CD8-positive, alpha-beta memory T cell (primary cell): Measurements from ENCODE around the gene ACSBG1. TPM values are rescaled to one million over a fixed set of nuclear protein-coding genes. Genes with fewer than 3 reads are reported as not detected.

ENCODE experiments used
- CTCF ChIA-PET: fragments of 350-600 bp; sonication (Branson Sonifier 250); formaldehyde crosslinking; loops from one replicate; lab custom pipeline; 2021; ENCODE audit warnings: antibody characterized with exemption; lab: Charles Lee
- POLR2A ChIA-PET: fragments of 350-600 bp; sonication (Branson Sonifier 250); formaldehyde crosslinking; loops from one replicate; lab custom pipeline; 2021; ENCODE audit warnings: antibody characterized with exemption; lab: Charles Lee
- DNase-seq, 5 donors: peaks; one replicate each; pipeline versions ENCODE4 v3.0.0 to v3.0.0-alpha.2; 2020 to 2022; ENCODE audit warnings: mixed read lengths in 1 of 5
- H3K27ac ChIP-seq: one replicate; pipeline ENCODE4 v1.7.0; 2013; ENCODE audit warnings: low read depth, mild to moderate bottlenecking, low read length, moderate library complexity
- H3K27me3 ChIP-seq: 2 replicates; pipeline ENCODE4 v1.7.0; 2013; ENCODE audit warnings: low read length, mild to moderate bottlenecking; ENCODE audit not compliant: insufficient read depth, poor library complexity, severe bottlenecking
- H3K36me3 ChIP-seq: 2 replicates; pipeline ENCODE4 v1.7.0; 2013; ENCODE audit warnings: mild to moderate bottlenecking, low read length, moderate library complexity; ENCODE audit not compliant: insufficient read depth
- H3K4me1 ChIP-seq: 2 replicates; pipeline ENCODE4 v1.7.0; 2013; ENCODE audit warnings: mild to moderate bottlenecking, low read length, moderate library complexity; ENCODE audit not compliant: insufficient read depth
- H3K4me3 ChIP-seq: 2 replicates; pipeline ENCODE4 v1.7.0; 2013; ENCODE audit warnings: mild to moderate bottlenecking, low read length
- H3K9me3 ChIP-seq: 2 replicates; pipeline ENCODE4 v1.7.0; 2013; ENCODE audit warnings: mild to moderate bottlenecking, low read length
- H3K27ac Mint-ChIP-seq, 8 donors: one replicate each; pipeline ENCODE4 v1.8.0; 2020 to 2021; ENCODE audit warnings: mixed read lengths in 8 of 8, mild to moderate bottlenecking in 6 of 8, inconsistent platforms in 3 of 8, moderate library complexity in 3 of 8
- H3K27me3 Mint-ChIP-seq, 2 donors: one replicate each; pipeline ENCODE4 v1.8.0; 2020 to 2021; ENCODE audit warnings: mixed read lengths in 2 of 2, mild to moderate bottlenecking in 1 of 2, moderate library complexity in 1 of 2
- H3K36me3 Mint-ChIP-seq, 3 donors: one replicate each; pipeline ENCODE4 v1.8.0; 2020 to 2021; ENCODE audit warnings: mixed read lengths in 3 of 3, inconsistent platforms in 1 of 3, mild to moderate bottlenecking in 1 of 3
- H3K4me1 Mint-ChIP-seq, 3 donors: one replicate each; pipeline ENCODE4 v1.8.0; 2020 to 2021; ENCODE audit warnings: mixed read lengths in 3 of 3, inconsistent platforms in 1 of 3, mild to moderate bottlenecking in 1 of 3
- H3K4me3 Mint-ChIP-seq, 7 donors: one replicate each; pipeline ENCODE4 v1.8.0; 2020 to 2021; ENCODE audit warnings: mixed read lengths in 7 of 7, mild to moderate bottlenecking in 6 of 7, moderate library complexity in 4 of 7, inconsistent platforms in 2 of 7
- H3K9me3 Mint-ChIP-seq, 5 donors: one replicate each; pipeline ENCODE4 v1.8.0; 2020 to 2022; ENCODE audit warnings: mixed read lengths in 5 of 5, mild to moderate bottlenecking in 3 of 5, moderate library complexity in 2 of 5, inconsistent platforms in 1 of 5
- polyA plus RNA-seq: library from polyadenylated mRNA; unstranded; fragments of 300-500 nt; fragmentation: Illumina TruSeq; gene quantifications from one replicate; pipeline ENCODE4 v1.2.3, GENCODE V29; 2021
- total RNA-seq, 2 experiments: library from RNA; stranded (reverse); gene quantifications; one replicate each; pipeline ENCODE4 v1.2.3, GENCODE V29; 2021

Gene ACSBG1
- total and polyA plus RNA-seq, 3 experiments from 2014 or later, result 0.06 TPM; not detected in 2

GRCh38 chr15:78129751-78130287, 104.5 kb downstream of the ACSBG1 start:
- Mint-ChIP-seq H3K27me3 (no peaks in the 10 kb centered on the region), H3K4me3 (peak overlapping the region; percentile 34 to 86 (median 73)), H3K27ac (peak overlapping the region; percentile 11 to 93 (median 78)), H3K36me3 (no peaks in the 10 kb centered on the region), H3K4me1 (peaks cover 17 to 25% (median 21%) of the 10 kb centered on the region in 3 donors), H3K9me3 (no peaks in the 10 kb centered on the region)
- Histone ChIP-seq H3K27ac (no peak overlapping the region), H3K27me3 (no peaks in the 10 kb centered on the region), H3K4me1 (peaks cover 12% of the 10 kb centered on the region), H3K9me3 (no peaks in the 10 kb centered on the region), H3K4me3 (no peak overlapping the region), H3K36me3 (no peaks in the 10 kb centered on the region)
- peak in 1 of 5 donors; percentile 34 for DNase-seq
- ChIA-PET POLR2A (interaction anchor here (1.2 kb wide), 1 partner anchor 19 kb away, joined by 6 read pairs; the partner anchor contains the start of gene IDH3A), CTCF (interaction anchor here (1.0 to 3.6 kb wide), 9 partner anchors 11 to 170 kb away, joined by 3 to 17 read pairs (median 3); partner anchors contain the start of genes IDH3A and SKIC8)

- Mint-ChIP-seq H3K9me3 (no peaks in the 10 kb centered on the region), H3K36me3 (no peaks in the 10 kb centered on the region), H3K4me3 (peak overlapping the region in 2 of 7 donors; percentile 34 to 75), H3K27ac (peak overlapping the region in 7 of 8 donors; percentile 11 to 93 (median 70)), H3K4me1 (peaks cover 17 to 25% (median 21%) of the 10 kb centered on the region in 3 donors), H3K27me3 (no peaks in the 10 kb centered on the region)
- H3K4me1 ChIP-seq, result peaks cover 12% of the 10 kb centered on the region
- POLR2A ChIA-PET, result no interaction called here
- H3K27ac ChIP-seq, result no peak overlapping the region
- H3K4me3 ChIP-seq, result no peak overlapping the region
- H3K36me3 ChIP-seq, result no peaks in the 10 kb centered on the region
- DNase-seq, result peak in 1 of 5 donors; percentile 34
- H3K27me3 ChIP-seq, result no peaks in the 10 kb centered on the region
- no peaks in the 10 kb centered on the region for H3K9me3 ChIP-seq
- CTCF ChIA-PET, result interaction anchor here (0.6 to 3.6 kb wide), 3 partner anchors 20 to 111 kb away, joined by 3 to 17 read pairs (median 3); partner anchors contain the start of gene IDH3A
Observed at GRCh38 chr15:78129077-78129750, 105.2 kb downstream of the ACSBG1 start.

- no peaks in the 10 kb centered on the region for H3K36me3 Mint-ChIP-seq
- no peak for DNase-seq
- Histone ChIP-seq H3K36me3 (no peaks in the 10 kb centered on the region), H3K27ac (no peak overlapping the region), H3K4me3 (no peak overlapping the region), H3K9me3 (no peaks in the 10 kb centered on the region), H3K27me3 (no peaks in the 10 kb centered on the region), H3K4me1 (peaks cover 12% of the 10 kb centered on the region)
- H3K4me3 Mint-ChIP-seq, result peak overlapping the region in 2 of 7 donors; percentile 4 to 44
- POLR2A ChIA-PET, result no interaction called here
- peaks cover 17 to 22% (median 20%) of the 10 kb centered on the region in 3 donors for H3K4me1 Mint-ChIP-seq
- CTCF ChIA-PET, result interaction anchor here (1.2 to 2.5 kb wide), 2 partner anchors 19 to 112 kb away, joined by 6 to 14 read pairs; no protein-coding TSS in a partner anchor
- H3K27ac Mint-ChIP-seq, result peak overlapping the region in 4 of 8 donors; percentile 45 to 87 (median 50)
- H3K27me3 Mint-ChIP-seq, result no peaks in the 10 kb centered on the region
- H3K9me3 Mint-ChIP-seq, result no peaks in the 10 kb centered on the region
Observed at GRCh38 chr15:78127882-78128281, 106.5 kb downstream of the ACSBG1 start.

- no peaks in the 10 kb centered on the region for H3K36me3 Mint-ChIP-seq
- no peaks in the 10 kb centered on the region for H3K36me3 ChIP-seq
- H3K27ac ChIP-seq, result no peak overlapping the region
- no peaks in the 10 kb centered on the region for H3K9me3 Mint-ChIP-seq
- ChIA-PET POLR2A (no interaction called here), CTCF (interaction anchor here (1.3 to 3.3 kb wide), 2 partner anchors 16 to 115 kb away, joined by 5 to 10 read pairs; no protein-coding TSS in a partner anchor)
- no peaks in the 10 kb centered on the region for H3K27me3 ChIP-seq
- no peak overlapping the region for H3K4me3 Mint-ChIP-seq
- no peaks in the 10 kb centered on the region for H3K27me3 Mint-ChIP-seq
- H3K4me1 ChIP-seq, result no peaks in the 10 kb centered on the region
- no peak for DNase-seq
- H3K27ac Mint-ChIP-seq, result peak overlapping the region in 2 of 8 donors; percentile 72 to 78
- H3K4me1 Mint-ChIP-seq, result peaks cover 4 to 5% (median 5%) of the 10 kb centered on the region in 3 donors
- no peaks in the 10 kb centered on the region for H3K9me3 ChIP-seq
- H3K4me3 ChIP-seq, result no peak overlapping the region
Observed at GRCh38 chr15:78125267-78125666, 109.1 kb downstream of the ACSBG1 start.

GRCh38 chr15:78120523-78120922, 113.8 kb downstream of the ACSBG1 start:
- POLR2A ChIA-PET, result no interaction called here
- no peaks in the 10 kb centered on the region for H3K36me3 ChIP-seq
- H3K36me3 Mint-ChIP-seq, result no peaks in the 10 kb centered on the region

More at GRCh38 chr15:78120523-78120922, 113.8 kb downstream of the ACSBG1 start:
- Histone ChIP-seq H3K27me3 (no peaks in the 10 kb centered on the region), H3K4me3 (no peak overlapping the region), H3K9me3 (no peaks in the 10 kb centered on the region), H3K27ac (no peak overlapping the region), H3K4me1 (no peaks in the 10 kb centered on the region)
- no peak for DNase-seq
- no peaks in the 10 kb centered on the region for H3K9me3 Mint-ChIP-seq
- no peaks in the 10 kb centered on the region for H3K27me3 Mint-ChIP-seq
- no peaks in the 10 kb centered on the region for H3K4me1 Mint-ChIP-seq
- H3K27ac Mint-ChIP-seq, result no peak overlapping the region
- H3K4me3 Mint-ChIP-seq, result no peak overlapping the region
- CTCF ChIA-PET, result interaction anchor here (1.6 kb wide), 1 partner anchor 11 kb away, joined by 4 read pairs; no protein-coding TSS in a partner anchor

Other genes starting within 250 kb of the ACSBG1 start
- 10 to 100 TPM; 40.1 to 41.1 TPM for gene TBC1D2B, start 156.9 kb downstream of the ACSBG1 start, total RNA-seq
- 26.4 TPM for gene TBC1D2B, start 156.9 kb downstream of the ACSBG1 start, polyA plus RNA-seq
- not detected for gene SH2D7, start 142.0 kb downstream of the ACSBG1 start, total RNA-seq
- gene SH2D7, start 142.0 kb downstream of the ACSBG1 start, polyA plus RNA-seq, result not detected
- gene CIB2, start 103.1 kb downstream of the ACSBG1 start, total RNA-seq, result 1 to 10 TPM; 2.1 to 2.3 TPM
- 2.0 TPM for gene CIB2, start 103.1 kb downstream of the ACSBG1 start, polyA plus RNA-seq
- 100 to 1,000 TPM; 134 to 151 TPM for gene IDH3A, start 85.2 kb downstream of the ACSBG1 start, total RNA-seq
- gene IDH3A, start 85.2 kb downstream of the ACSBG1 start, polyA plus RNA-seq, result 44.3 TPM
- 10 to 100 TPM; 32.6 to 35.3 TPM for gene DNAJA4, start 30.0 kb upstream of the ACSBG1 start, total RNA-seq
- gene DNAJA4, start 30.0 kb upstream of the ACSBG1 start, polyA plus RNA-seq, result 12.3 TPM
- gene SKIC8, start 65.0 kb upstream of the ACSBG1 start, total RNA-seq, result 10 to 100 TPM; 60.2 to 62.9 TPM
- 82.5 TPM for gene SKIC8, start 65.0 kb upstream of the ACSBG1 start, polyA plus RNA-seq
- gene CRABP1, start 105.8 kb upstream of the ACSBG1 start, total RNA-seq, result not detected
- gene CRABP1, start 105.8 kb upstream of the ACSBG1 start, polyA plus RNA-seq, result not detected
- gene IREB2, start 203.7 kb upstream of the ACSBG1 start, total RNA-seq, result 10 to 100 TPM; 62.2 to 69.3 TPM
- 18.5 TPM for gene IREB2, start 203.7 kb upstream of the ACSBG1 start, polyA plus RNA-seq